ENCODE results near the gene CSNK1E. TPM values are rescaled to one million over a fixed set of nuclear protein-coding genes. Genes with fewer than 3 reads are reported as not detected.

CSNK1E gene
- total and polyA plus RNA-seq, 9 of the 15 experiments (the other 6 are each of a cell fraction or from before 2014, with no cell fraction given): 2.7 to 70.0 (median 41.3) TPM

- TF ChIP-seq MGA (IDR thresholded peaks at IDR 0.05) (no peak), SIRT6 (IDR thresholded peaks at IDR 0.05; ENCODE audit: low read depth, low read length) (no peak), CBFA2T3 (IDR thresholded peaks at IDR 0.05) (no peak)
Measured at GRCh38 chr22:38284042-38284402, 33.2 kb downstream of the CSNK1E start (continued).
